HepG2 (cell line): ENCODE results near the gene ING2. TPM values are rescaled to one million over a fixed set of nuclear protein-coding genes. Genes with fewer than 3 reads are reported as not detected.

Experiments used
- ATAC-seq: fragments of 200-7000 bp; cut with Tn5 transposase; 3 replicates; pipeline ENCODE4 v1.9.1; 2020; ENCODE audit warnings: mild to moderate bottlenecking, moderate library complexity
- BruUV-seq: library from RNA; stranded (reverse); fragments of 400-500 nt; replicated peaks from 2 replicates; lab custom pipeline; 2021; lab: Mats Ljungman, UMichigan
- CTCF ChIA-PET: fragments of 300-600 bp; formaldehyde crosslinking; extraction: SDS; loops from one replicate; lab custom pipeline; 2021; ENCODE audit warnings: low total read pairs, inconsistent platforms, low intra/inter-chr PET ratio; lab: Yijun Ruan, JAX
- POLR2A ChIA-PET: fragments of 350-600 bp; sonication (Branson Sonifier 250); formaldehyde crosslinking; loops from one replicate; lab custom pipeline; 2020; ENCODE audit warnings: antibody characterized with exemption, inconsistent platforms; lab: Yijun Ruan, JAX
- DNase-seq: peaks from one replicate; pipeline ENCODE4 v3.0.0-alpha.2; 2015; ENCODE audit warnings: low spot score
- FAIRE-seq: peaks from 3 replicates; lab custom pipeline; 2011; peaks lifted over from hg19 to GRCh38; lab: Jason Lieb, UNC
- H2AFZ ChIP-seq: one replicate; pipeline ENCODE4 v1.6.1; 2011; ENCODE audit warnings: low read length, inconsistent platforms
- H3K27ac ChIP-seq: fragments of 300-600 bp; 3 replicates; pipeline ENCODE4 v1.8.0; 2011; ENCODE audit warnings: mixed run types, mild to moderate bottlenecking, mixed read lengths, low read length, inconsistent platforms; ENCODE audit not compliant: insufficient read depth; ENCODE audit errors: extremely low read length
- H3K27me3 ChIP-seq, 2 experiments: fragments of 200-600 bp in 1 of 2; 2 replicates in 1 of 2; 3 replicates in 1 of 2; pipeline versions ENCODE4 v1.6.0 to v1.8.0; 2011; ENCODE audit warnings: low read length in 2 of 2, mild to moderate bottlenecking in 2 of 2, moderate library complexity in 2 of 2, inconsistent platforms in 1 of 2; ENCODE audit not compliant: insufficient read depth in 2 of 2, control insufficient read depth in 1 of 2
- H3K36me3 ChIP-seq, 2 experiments: fragments of 200-600 bp in 1 of 2; replicated peaks in 1 of 2; 2 replicates in 1 of 2; 3 replicates in 1 of 2; pipeline versions ENCODE4 v1.5.1 to v1.8.0; 2011; ENCODE audit warnings: low read length in 2 of 2, inconsistent platforms in 1 of 2; ENCODE audit not compliant: insufficient read depth in 2 of 2, control insufficient read depth in 1 of 2
- H3K4me1 ChIP-seq: 2 replicates; pipeline ENCODE4 v1.5.1; 2012; ENCODE audit warnings: low read length, inconsistent platforms; ENCODE audit not compliant: insufficient read depth
- H3K4me2 ChIP-seq: 2 replicates; pipeline ENCODE4 v1.6.0; 2011; ENCODE audit warnings: low read depth, low read length, inconsistent platforms
- H3K4me3 ChIP-seq, 3 experiments: fragments of 200-600 bp in 1 of 3; sonication (generic), shearing (Covaris generic) in 1 of 3; replicated peaks in 1 of 3; 2 replicates each; pipeline ENCODE4 v1.5.1; 2011 to 2016; ENCODE audit warnings: low read length in 3 of 3, inconsistent platforms in 2 of 3, low read depth in 2 of 3, mild to moderate bottlenecking in 2 of 3, control low read depth in 1 of 3, mixed read lengths in 1 of 3; ENCODE audit not compliant: insufficient read depth in 1 of 3
- H3K79me2 ChIP-seq: one replicate; pipeline ENCODE4 v1.6.1; 2011; ENCODE audit warnings: low read length, inconsistent platforms; ENCODE audit not compliant: insufficient read depth
- H3K9ac ChIP-seq: 2 replicates; pipeline ENCODE4 v1.6.0; 2011; ENCODE audit warnings: mild to moderate bottlenecking, low read depth, low read length, inconsistent platforms; ENCODE audit not compliant: insufficient read depth
- H3K9me3 ChIP-seq: 2 replicates; pipeline ENCODE4 v1.5.1; 2012; ENCODE audit warnings: mild to moderate bottlenecking, low read length
- H4K20me1 ChIP-seq: 2 replicates; pipeline ENCODE4 v1.6.0; 2011; ENCODE audit warnings: inconsistent platforms, mild to moderate bottlenecking, low read length, moderate library complexity; ENCODE audit not compliant: insufficient read depth
- BRCA1 ChIP-seq: sonication (generic); formaldehyde crosslinking; IDR thresholded peaks from 2 replicates; pipeline ENCODE4 v1.4.0; 2020; ENCODE audit warnings: missing genetic modification reagents
- ETV5 ChIP-seq: IDR thresholded peaks from 2 replicates; pipeline ENCODE4 v1.6.1; 2018; ENCODE audit warnings: missing biosample characterization, missing genetic modification reagents, inconsistent platforms, borderline replicate concordance
- FOXA1 ChIP-seq, 2 experiments: fragments of 450-650 bp in 1 of 2; sonication (generic) in 1 of 2; formaldehyde crosslinking in 1 of 2; IDR thresholded peaks; 2 replicates each; pipeline versions ENCODE4 v1.4.0 to v1.6.1; 2016 to 2020; ENCODE audit warnings: missing genetic modification reagents in 1 of 2
- HNF1A ChIP-seq, 2 experiments: sonication (generic) in 1 of 2; formaldehyde crosslinking in 1 of 2; IDR thresholded peaks; 2 replicates each; pipeline versions ENCODE4 v1.4.0 to v1.6.1; 2016 to 2020; ENCODE audit warnings: borderline replicate concordance in 1 of 2, low read depth in 1 of 2, mild to moderate bottlenecking in 1 of 2, missing genetic modification reagents in 1 of 2
- MED1 ChIP-seq: sonication (generic); formaldehyde crosslinking; IDR thresholded peaks from 2 replicates; pipeline ENCODE4 v1.4.0; 2020; ENCODE audit warnings: missing genetic modification reagents
- ZNF263 ChIP-seq: sonication (generic); formaldehyde crosslinking; IDR thresholded peaks from 2 replicates; pipeline ENCODE4 v1.4.0; 2020; ENCODE audit warnings: missing genetic modification reagents
- ZNF274 ChIP-seq: sonication (generic); formaldehyde crosslinking; IDR thresholded peaks from 2 replicates; pipeline ENCODE4 v1.5.1; 2020; ENCODE audit warnings: mild to moderate bottlenecking, missing genetic modification reagents
- ZNF782 ChIP-seq: sonication (generic); formaldehyde crosslinking; IDR thresholded peaks from 2 replicates; pipeline ENCODE4 v1.4.0; 2020; ENCODE audit warnings: missing genetic modification reagents, mild to moderate bottlenecking, borderline replicate concordance
- ZNF878 ChIP-seq: sonication (generic); formaldehyde crosslinking; IDR thresholded peaks from 2 replicates; pipeline ENCODE4 v1.8.1; 2023; ENCODE audit warnings: mild to moderate bottlenecking, missing genetic modification reagents, moderate library complexity
- ZSCAN29 ChIP-seq: sonication (generic); formaldehyde crosslinking; conservative IDR thresholded peaks from 2 replicates; pipeline ENCODE4 v1.4.0; 2020; ENCODE audit warnings: mild to moderate bottlenecking, missing genetic modification reagents
- WGBS: methylation state at CpG from one replicate; pipeline ENCODE4 v1.1.6; 2017; ENCODE audit warnings: low lambda C conversion rate; 5-methylcytosine and 5-hydroxymethylcytosine counted together
- in situ Hi-C: cut with HindIII; loops from 2 replicates; pipeline ENCODE4 v1.10.0; 2017; ENCODE audit warnings: low pct_unique_long_range_greater_than_20kb; ENCODE audit not compliant: extremely low pct_ligation_motif_present
- intact Hi-C: fragments of 100-400 bp; cut with micrococcal nuclease; formaldehyde crosslinking; loops from one replicate; pipeline ENCODE4 v1.10.0; 2022; ENCODE audit not compliant: unreplicated experiment
- polyA plus RNA-seq, 8 experiments: library from polyadenylated mRNA; depleted of rRNA in 3 of 8; stranded (reverse) in 7 of 8; unstranded in 1 of 8; fragments of >200 nt; fragmentation: Illumina TruSeq in 4 of 8; extraction: Trizol in 4 of 8; gene quantifications; 2 replicates each; pipeline versions ENCODE4 v1.2.1 to v1.2.3, GENCODE V29; 2011 to 2016; ENCODE audit warnings: low read depth in 4 of 8, missing spikeins in 1 of 8, mixed read lengths in 1 of 8; ENCODE audit not compliant: insufficient read depth in 1 of 8
- total RNA-seq, 5 experiments: library from RNA; depleted of rRNA; stranded (reverse); fragments of >200 nt; fragmentation: Illumina TruSeq; extraction: Trizol; gene quantifications; 2 replicates each; pipeline ENCODE4 v1.2.3, GENCODE V29; 2016; ENCODE audit warnings: low read depth in 1 of 5
- TF ChIP-seq, protein P1 (sequence below): sonication (generic); formaldehyde crosslinking; IDR thresholded peaks from 2 replicates; pipeline ENCODE4 v1.4.0; 2020; ENCODE audit warnings: missing genetic modification reagents

Gene ING2
- total and polyA plus RNA-seq, 2 of the 13 experiments (the other 11 are each of a cell fraction or from before 2014, with no cell fraction given): 6.6 to 12.4 TPM

GRCh38 chr4:183503497-183504063, 1.3 kb upstream of the ING2 start (continued):
- TF ChIP-seq, protein P1, sequence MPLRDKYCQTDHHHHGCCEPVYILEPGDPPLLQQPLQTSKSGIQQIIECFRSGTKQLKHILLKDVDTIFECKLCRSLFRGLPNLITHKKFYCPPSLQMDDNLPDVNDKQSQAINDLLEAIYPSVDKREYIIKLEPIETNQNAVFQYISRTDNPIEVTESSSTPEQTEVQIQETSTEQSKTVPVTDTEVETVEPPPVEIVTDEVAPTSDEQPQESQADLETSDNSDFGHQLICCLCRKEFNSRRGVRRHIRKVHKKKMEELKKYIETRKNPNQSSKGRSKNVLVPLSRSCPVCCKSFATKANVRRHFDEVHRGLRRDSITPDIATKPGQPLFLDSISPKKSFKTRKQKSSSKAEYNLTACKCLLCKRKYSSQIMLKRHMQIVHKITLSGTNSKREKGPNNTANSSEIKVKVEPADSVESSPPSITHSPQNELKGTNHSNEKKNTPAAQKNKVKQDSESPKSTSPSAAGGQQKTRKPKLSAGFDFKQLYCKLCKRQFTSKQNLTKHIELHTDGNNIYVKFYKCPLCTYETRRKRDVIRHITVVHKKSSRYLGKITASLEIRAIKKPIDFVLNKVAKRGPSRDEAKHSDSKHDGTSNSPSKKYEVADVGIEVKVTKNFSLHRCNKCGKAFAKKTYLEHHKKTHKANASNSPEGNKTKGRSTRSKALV: no peak
- TF ChIP-seq BRCA1: no peak
- TF ChIP-seq FOXA1 (IDR thresholded peaks at IDR 0.05): no peak
- peak; percentile 66 for TF ChIP-seq FOXA1 (CRISPR knock-in tag; IDR thresholded peaks at IDR 0.05)
- TF ChIP-seq ZSCAN29 (CRISPR knock-in tag): no peak

GRCh38 chr4:183504064-183504929, 561 bp upstream of the ING2 start:
- WGBS: 2% methylated on average over 9 of the region's 106 CpGs
- ATAC-seq (peak; percentile 82), FAIRE-seq (peak; percentile 65), DNase-seq (peak; percentile 93)
- intact Hi-C loops (loop anchor here (2.0 kb wide), 3 partner anchors 59 to 217 kb away; partner anchors contain the start of gene CDKN2AIP), in situ Hi-C loops (no loop called here)
- POLR2A ChIA-PET: interaction anchor here (1.3 to 1.7 kb wide), 2 partner anchors 61 to 115 kb away, joined by 3 to 8 read pairs; no protein-coding TSS in a partner anchor
- Histone ChIP-seq H3K4me1 (peaks cover 49% of the 10 kb centered on the region), H3K9ac (peak overlapping the region; percentile 85), H3K4me2 (peak overlapping the region; percentile 89), H3K27me3 (no peaks in the 10 kb centered on the region; a peak in 1 of 5 replicates), H4K20me1 (peaks cover 13% of the 10 kb centered on the region), H3K79me2 (peaks cover 43% of the 10 kb centered on the region), H2AFZ (no peak overlapping the region), H3K27ac (peak overlapping the region; percentile 91), H3K4me3 (peak overlapping the region; percentile 84 to 99 (median 97)), H3K36me3 (no peaks in the 10 kb centered on the region), H3K9me3 (no peaks in the 10 kb centered on the region)
- CTCF ChIA-PET: no interaction called here
- BruUV-seq: no TSS peak
- TF ChIP-seq HNF1A (IDR thresholded peaks at IDR 0.05; ENCODE audit: low read depth) (no peak; the same call in 1 of the 2 replicates), HNF1A (CRISPR knock-in tag; IDR thresholded peaks at IDR 0.05; ENCODE audit: borderline replicate concordance) (peak; percentile 70; the same call in 1 of the 2 replicates), ETV5 (CRISPR knock-in tag) (peak; percentile 13; the same call in 1 of the 2 replicates), ZNF274 (no peak; the same call in 1 of the 2 replicates), ZNF782 (CRISPR knock-in tag) (0 out of 2 replicates have a peak, but pooled peaks have one; percentile 61), ZNF263 (peak; percentile 96), MED1 (CRISPR knock-in tag) (peak; percentile 29), ZNF878 (CRISPR knock-in tag) (peak; percentile 89)
